GM12873 (cell line): ENCODE results near the gene ARHGEF4.

Experiments
- TF ChIP-seq, protein P1 (sequence below): IDR thresholded peaks from 2 replicates; pipeline ENCODE4 v1.5.1; 2012; ENCODE audit warnings: low read depth, mild to moderate bottlenecking, moderate library complexity, low read length, control low read depth; ENCODE audit not compliant: insufficient read depth; ENCODE audit errors: missing control alignments

ARHGEF4 gene

DNA sequence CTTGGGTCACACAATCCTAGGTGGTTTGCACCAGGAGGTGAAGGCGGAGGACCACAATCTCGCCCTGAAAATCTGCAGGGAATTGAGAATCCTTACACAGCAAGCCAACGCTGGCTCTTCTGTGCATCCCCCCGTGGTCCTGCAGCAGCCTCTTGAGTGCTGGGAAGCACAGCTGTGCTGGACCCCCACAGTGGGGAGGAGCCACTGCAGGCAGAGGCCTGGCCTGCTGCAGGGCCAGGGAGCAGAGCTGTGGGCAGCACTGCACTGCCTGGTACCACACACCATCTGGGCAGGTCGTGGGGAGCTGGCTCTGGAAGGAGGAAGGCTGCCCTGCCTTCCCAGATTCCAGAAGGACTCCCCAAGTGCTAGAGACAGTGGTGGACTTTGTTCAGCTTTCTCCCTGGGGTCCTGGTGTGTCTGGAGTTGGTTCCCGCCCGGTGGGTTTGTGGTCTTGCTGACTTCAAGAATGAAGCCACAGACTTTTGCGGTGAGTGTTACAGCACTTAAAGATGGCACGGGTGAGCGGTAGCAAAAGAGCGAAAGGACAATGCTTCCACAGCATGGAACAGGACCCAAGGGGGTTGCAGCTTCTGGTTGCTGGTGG lies 150.3 kb downstream of the ARHGEF4 start:
- TF ChIP-seq, protein P1, sequence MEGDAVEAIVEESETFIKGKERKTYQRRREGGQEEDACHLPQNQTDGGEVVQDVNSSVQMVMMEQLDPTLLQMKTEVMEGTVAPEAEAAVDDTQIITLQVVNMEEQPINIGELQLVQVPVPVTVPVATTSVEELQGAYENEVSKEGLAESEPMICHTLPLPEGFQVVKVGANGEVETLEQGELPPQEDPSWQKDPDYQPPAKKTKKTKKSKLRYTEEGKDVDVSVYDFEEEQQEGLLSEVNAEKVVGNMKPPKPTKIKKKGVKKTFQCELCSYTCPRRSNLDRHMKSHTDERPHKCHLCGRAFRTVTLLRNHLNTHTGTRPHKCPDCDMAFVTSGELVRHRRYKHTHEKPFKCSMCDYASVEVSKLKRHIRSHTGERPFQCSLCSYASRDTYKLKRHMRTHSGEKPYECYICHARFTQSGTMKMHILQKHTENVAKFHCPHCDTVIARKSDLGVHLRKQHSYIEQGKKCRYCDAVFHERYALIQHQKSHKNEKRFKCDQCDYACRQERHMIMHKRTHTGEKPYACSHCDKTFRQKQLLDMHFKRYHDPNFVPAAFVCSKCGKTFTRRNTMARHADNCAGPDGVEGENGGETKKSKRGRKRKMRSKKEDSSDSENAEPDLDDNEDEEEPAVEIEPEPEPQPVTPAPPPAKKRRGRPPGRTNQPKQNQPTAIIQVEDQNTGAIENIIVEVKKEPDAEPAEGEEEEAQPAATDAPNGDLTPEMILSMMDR: no peak

DNA sequence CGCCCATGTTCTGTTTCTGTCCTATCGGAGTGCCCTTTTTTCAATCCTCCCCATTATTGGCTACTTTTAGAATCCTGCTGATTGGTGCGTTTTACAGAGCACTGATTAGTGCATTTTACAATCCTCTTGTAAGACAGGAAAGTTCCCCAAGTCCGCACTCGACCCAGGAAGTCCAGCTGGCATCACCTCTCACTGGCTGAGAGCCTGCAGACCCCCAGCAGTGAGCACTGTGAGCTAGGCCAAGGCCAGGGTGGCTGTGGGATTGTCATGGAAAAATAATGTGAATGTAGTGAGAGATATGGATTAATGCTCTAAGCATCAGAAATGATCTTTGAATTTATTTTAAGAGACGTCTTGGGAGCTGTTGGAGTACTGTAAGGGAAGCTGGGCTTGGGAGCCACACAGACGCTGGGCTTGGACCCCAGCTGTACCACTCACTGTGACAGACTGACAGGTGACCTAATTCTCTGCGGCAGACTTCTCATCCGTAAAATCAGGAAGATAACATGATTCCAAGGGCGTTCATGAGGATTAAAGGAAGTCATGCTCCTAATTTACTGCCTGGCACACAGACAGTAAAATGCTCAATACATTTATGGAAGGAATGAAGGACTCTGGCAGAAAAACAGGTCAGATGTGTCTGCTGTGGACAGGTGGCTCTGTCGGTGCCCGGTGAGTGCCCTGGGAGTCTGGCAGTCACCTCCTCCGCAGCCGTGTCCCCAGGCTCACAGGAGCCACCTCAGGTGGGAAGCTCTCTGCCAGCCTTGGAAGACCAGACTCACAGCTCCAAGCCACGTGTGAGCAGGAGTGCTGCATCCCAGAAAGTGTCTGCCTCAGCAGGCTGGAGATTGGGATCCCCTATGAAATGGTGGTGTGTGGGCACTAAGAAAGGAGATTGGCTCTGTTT lies 151.1 kb downstream of the ARHGEF4 start:
- TF ChIP-seq, protein P1: no peak

DNA sequence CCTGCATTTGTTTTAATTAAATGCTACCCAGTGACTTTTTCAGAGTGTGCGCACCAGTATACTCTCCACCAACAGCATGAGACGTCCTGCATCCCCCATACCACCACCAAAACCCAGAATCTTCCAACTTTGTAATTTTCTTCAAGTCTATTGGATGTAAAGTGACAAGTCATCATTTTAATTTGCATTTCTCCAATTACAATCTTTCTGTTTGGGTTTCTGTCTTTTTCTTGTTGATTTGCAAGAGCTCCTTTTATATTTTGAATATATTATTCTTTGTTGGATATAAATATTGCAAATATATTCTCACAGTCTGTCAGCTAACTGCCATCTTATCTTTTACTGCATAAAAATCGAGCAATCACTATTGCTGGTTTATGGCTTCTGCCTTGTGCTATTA lies 160.0 kb downstream of the ARHGEF4 start:
- TF ChIP-seq, protein P1: no peak

DNA sequence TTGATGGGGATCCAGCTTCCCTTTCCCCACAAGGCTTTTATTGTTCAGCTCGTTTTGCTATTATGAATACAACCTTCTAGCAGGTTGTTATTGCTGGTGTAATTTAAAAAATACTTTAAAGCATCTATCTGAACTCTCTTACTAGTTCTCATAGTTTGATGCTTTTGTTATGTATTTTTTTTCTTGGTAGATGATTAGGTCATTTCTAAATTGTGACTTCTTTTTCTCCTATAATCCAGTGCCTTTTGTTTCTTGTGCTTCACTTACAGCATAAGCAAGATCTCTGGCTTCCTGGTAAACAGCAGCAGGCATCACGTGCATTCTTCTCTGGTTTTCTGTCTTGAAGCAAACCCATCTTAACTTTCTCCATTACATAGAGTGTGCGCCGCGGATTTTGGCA lies 160.5 kb downstream of the ARHGEF4 start:
- TF ChIP-seq, protein P1: no peak

DNA sequence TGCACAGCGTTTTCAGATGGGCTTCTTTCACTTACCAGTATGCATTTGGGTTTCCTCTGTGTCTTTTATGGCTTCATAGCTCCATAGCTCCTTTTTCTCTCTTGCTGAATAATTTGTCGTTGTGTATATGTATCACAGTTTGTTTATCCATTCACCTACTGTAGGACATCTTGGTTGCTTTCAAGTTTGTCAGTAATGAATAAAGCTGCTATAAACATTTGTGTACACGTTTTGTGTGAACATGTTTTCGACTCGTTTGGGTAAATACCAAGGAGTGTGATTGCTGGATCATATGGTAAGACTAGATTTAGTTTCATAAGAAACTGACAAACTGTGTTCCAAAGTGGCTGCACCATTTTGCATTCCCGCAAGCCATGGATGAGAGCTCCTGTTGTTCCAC lies 161.8 kb downstream of the ARHGEF4 start:
- TF ChIP-seq, protein P1: no peak

DNA sequence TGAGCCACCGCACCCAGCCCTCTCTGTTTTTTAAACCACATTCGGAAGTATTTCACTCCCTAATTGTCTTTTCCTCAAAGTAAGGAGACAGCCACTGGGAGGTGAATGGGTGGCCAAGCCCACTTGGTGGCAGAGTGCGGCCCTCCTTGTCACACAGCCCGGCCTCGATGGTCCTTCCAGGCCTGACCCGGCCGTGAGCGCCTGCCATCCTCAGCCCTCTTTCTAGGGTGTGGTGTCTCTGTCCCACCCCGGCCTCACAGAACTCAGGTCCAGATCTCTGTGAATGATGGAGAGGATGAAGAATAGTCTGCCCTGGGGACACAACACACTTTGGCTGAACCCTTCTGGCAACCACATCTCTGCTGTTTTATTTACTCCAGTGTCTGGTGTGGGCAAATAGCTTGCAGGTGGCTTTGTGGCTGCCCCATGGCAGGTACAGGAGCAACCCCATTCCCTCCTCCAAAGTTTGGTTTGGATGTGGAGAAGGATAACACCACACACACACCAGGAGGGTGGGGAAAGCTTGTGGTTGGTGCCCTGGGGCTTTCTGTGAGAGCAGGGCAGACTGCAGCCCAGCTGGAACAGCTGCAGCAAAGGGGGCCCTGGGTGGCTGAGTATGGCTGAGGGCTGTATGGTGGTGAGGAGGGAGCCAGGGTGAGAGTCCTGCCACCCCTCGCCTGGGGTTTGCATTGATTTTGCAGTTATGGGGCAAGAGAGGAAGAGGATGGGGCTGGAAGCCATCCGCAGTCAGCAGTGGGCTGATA lies 167.9 kb downstream of the ARHGEF4 start:
- TF ChIP-seq, protein P1: no peak
